Measurements from ENCODE around the gene HS6ST1. TPM values are rescaled to one million over a fixed set of nuclear protein-coding genes. Genes with fewer than 3 reads are reported as not detected.

HS6ST1 gene, protein sequence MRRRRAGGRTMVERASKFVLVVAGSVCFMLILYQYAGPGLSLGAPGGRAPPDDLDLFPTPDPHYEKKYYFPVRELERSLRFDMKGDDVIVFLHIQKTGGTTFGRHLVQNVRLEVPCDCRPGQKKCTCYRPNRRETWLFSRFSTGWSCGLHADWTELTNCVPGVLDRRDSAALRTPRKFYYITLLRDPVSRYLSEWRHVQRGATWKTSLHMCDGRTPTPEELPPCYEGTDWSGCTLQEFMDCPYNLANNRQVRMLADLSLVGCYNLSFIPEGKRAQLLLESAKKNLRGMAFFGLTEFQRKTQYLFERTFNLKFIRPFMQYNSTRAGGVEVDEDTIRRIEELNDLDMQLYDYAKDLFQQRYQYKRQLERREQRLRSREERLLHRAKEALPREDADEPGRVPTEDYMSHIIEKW
- 15.1 TPM for total RNA-seq

DNA sequence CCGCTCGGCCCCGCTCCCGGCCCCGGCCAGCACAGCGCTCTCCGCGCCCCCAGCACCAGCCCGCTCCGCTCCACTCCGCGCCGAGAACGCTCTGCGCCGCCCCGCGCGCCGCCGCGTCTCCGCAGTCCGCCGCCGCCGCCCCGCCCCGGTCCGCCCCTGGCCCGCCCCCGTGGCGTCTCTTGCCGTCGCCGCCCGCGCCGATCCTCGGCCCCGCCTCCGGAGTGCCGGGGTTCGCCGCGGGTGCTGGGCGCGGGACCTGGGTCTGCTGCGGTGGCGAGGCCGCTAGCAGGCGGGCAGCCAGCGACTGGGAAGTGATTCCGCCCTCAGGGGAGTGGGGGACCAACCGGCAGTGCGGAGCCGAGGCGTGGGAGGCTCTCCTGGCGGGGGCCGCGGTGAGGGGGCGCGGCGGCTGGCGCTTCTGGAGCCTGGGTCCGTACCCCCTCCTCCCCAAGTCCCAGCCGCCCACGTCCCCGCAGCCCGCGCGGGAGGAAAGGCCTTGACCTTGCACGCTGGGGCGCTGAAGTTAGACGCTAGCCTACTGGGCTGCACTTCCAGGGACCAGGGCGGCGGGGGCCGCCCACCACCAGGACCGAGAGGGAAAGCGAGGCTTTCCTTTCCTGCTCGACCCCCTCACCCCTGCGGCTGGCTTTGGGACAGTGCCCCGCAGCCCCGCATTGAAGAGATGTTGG, at the start of gene HS6ST1:
HS6ST1 (minus strand) TSS at position 93 of the 689 bp plus-strand sequence. CDS start 305 bp downstream, outside the sequence.
- Histone ChIP-seq H3K27me3 (ENCODE audit: insufficient read depth, low read length) (no peaks in the 10 kb centered on the region), H3K9me3 (ENCODE audit: low read depth, low read length) (no peaks in the 10 kb centered on the region), H3K4me1 (ENCODE audit: insufficient read depth, low read length) (peaks cover 40% of the 10 kb centered on the region), H3K4me3 (ENCODE audit: low read length) (peak within 1 kb of the TSS; percentile 48)

DNA sequence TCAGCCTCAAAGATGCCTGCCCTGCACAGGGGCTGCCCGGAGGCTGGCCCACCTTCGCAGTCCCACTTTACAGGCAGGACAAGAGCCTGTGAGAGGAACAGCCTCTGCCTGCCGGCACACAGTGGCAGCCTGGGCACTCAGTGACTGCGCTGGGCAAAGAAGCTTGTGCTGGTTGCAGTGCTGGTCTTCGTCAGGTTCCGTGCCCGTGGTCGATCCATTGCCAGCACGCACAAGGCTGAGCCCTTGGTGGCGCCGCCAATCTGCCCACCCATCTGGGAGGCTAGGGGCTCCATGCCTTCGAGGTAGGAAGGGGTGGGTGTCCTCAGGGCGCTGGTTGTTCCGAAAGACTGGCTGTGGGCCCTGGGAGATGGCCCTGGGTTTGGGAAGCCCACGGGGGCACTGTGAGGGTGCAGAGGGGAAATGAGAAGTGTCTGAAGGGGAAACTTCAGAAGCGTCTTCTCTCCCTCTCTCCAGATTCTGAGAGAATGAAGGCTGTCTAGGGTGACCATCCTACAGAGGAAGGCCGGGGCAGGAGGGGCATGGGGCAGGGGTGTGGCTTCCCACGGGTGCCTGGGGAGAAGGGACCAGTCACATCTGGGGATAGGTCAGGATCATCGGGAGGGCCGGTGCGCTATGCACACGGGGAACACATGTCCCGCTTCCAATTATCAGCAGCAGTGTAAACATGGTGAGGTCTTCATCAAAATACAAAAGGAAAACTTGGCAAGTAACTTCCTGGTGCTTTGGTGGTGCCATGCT, 49.1 kb upstream of the HS6ST1 start:
- no peaks in the 10 kb centered on the region for H3K9me3 ChIP-seq (ENCODE audit: low read depth, low read length)
- no peaks in the 10 kb centered on the region for H3K4me1 ChIP-seq (ENCODE audit: insufficient read depth, low read length)
- no peak overlapping the region for H3K4me3 ChIP-seq (ENCODE audit: low read length)
- H3K27me3 ChIP-seq (ENCODE audit: insufficient read depth, low read length) = no peaks in the 10 kb centered on the region

DNA sequence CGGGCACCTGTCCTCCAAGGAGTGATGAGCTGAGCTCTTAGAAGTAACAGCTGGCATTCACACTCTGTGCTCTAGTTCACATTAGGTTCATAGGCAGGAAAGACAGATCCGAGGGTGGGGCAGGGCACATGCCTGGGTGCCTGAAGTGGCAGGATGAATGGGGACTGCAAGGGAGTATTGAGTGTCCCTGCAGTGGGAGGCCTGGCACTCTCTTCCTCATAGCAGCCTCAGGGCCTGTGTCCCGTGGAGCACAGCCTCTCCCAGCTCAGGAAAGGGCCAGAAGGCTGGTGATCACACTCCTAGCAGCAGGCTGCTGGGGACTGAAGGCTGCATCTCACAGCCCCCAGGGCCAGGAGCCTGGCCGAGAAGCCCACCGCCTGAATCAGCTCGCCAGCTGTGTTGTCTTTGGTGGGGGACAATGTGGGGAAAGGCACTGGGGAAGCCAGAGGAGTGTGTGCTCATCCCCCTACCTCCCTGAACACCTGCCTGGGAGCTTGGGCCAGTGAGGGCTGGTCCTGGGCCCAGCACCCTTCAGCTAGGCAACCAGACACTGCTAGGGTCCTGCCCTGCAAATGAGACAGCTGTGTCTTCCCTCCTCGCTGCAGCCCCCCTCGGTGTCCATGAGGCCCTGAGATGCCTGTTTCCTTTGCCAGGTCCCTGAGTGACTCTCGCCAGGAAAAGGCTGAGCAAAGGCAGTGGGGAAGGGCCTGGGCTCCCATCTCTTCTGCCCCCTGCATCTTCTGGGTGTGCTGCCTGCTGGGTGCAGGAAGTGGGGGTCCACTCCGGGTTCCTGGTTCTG, 48.2 kb upstream of the HS6ST1 start:
- H3K4me3 ChIP-seq (ENCODE audit: low read length) = no peak overlapping the region
- no peaks in the 10 kb centered on the region for H3K27me3 ChIP-seq (ENCODE audit: insufficient read depth, low read length)
- H3K9me3 ChIP-seq (ENCODE audit: low read depth, low read length) = no peaks in the 10 kb centered on the region
- no peaks in the 10 kb centered on the region for H3K4me1 ChIP-seq (ENCODE audit: insufficient read depth, low read length)

DNA sequence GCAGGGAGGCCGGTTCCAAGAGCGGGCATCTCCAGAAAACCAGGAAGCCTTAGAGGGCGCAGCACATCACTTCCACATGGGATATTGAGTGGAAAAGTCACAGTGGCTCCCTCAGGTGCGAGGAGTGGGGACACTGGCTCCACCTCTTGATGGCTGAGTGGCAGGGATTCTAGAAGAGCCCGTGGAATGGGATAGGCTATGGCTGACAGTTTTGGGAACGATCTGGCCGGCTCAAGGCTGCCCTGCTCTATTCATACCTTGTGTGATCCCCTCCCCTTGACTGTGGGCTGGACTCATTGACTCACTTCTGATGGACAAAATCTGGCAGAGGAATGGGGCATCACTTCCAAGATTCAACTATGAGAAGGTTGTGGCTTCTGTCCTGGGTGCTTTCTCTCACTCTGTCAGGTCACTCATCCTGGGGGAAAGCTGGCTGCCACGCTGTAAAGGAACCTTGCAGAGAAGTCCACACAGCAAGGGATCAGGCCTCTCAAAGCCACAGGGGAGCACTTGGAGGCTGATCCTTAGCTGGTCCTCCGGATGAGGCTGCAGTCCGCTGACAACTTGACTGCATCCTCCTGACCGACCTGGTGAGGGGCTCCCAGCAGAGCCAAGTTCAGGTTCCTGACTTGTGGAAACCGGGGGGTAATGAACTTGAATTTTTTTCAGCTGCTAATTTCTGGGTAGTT, 46.7 kb upstream of the HS6ST1 start:
- no peaks in the 10 kb centered on the region for H3K27me3 ChIP-seq (ENCODE audit: insufficient read depth, low read length)
- no peaks in the 10 kb centered on the region for H3K4me1 ChIP-seq (ENCODE audit: insufficient read depth, low read length)
- no peaks in the 10 kb centered on the region for H3K9me3 ChIP-seq (ENCODE audit: low read depth, low read length)
- no peak overlapping the region for H3K4me3 ChIP-seq (ENCODE audit: low read length)

DNA sequence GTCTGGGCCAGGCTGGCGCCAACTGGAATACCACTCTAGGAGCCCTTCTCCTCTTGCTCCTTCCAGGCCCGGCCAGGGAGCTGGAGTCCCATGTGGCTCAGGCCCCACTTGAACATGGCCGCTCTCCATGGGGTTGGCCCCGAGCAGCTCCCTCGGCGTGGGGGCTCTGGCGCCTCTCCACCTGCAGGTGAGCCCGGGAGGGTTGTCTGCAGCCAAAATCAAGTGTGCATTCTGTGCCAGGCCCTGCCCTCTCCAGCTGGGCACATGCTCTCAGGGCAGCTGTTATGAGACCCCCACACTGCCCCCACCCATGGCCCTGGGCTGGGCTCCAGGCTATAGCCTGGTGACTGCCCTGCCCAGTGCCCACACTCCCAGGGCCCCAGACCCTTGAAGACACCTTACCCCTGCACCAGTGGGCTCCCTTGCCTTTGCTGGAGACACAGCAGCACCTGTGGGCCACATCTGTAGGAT, 45.8 kb upstream of the HS6ST1 start:
- Histone ChIP-seq H3K4me3 (ENCODE audit: low read length) (no peak overlapping the region), H3K4me1 (ENCODE audit: insufficient read depth, low read length) (no peaks in the 10 kb centered on the region), H3K9me3 (ENCODE audit: low read depth, low read length) (no peaks in the 10 kb centered on the region), H3K27me3 (ENCODE audit: insufficient read depth, low read length) (no peaks in the 10 kb centered on the region)

DNA sequence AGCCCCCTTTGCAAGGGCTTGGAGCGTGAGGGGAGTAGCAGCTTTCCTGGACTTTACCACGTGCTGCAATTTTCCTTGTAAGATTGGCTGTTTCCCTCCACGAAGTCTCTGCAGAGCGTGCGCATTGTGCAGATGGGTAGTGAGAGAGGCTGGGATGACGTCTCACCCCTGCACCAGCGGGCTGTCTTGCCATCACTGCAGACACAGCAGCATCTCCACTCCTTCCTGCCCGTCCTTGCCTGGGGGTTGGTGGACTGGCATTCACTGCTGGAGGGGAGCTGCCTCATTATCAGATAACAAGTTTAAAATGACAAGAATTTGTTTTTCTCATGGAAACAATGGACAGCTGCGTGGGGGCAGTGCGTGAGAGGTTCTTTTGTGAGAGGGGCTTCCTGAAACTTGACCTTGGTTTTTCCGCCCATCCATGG, 45.3 kb upstream of the HS6ST1 start:
- Histone ChIP-seq H3K4me1 (ENCODE audit: insufficient read depth, low read length) (no peaks in the 10 kb centered on the region), H3K9me3 (ENCODE audit: low read depth, low read length) (no peaks in the 10 kb centered on the region), H3K4me3 (ENCODE audit: low read length) (no peak overlapping the region), H3K27me3 (ENCODE audit: insufficient read depth, low read length) (no peaks in the 10 kb centered on the region)

DNA sequence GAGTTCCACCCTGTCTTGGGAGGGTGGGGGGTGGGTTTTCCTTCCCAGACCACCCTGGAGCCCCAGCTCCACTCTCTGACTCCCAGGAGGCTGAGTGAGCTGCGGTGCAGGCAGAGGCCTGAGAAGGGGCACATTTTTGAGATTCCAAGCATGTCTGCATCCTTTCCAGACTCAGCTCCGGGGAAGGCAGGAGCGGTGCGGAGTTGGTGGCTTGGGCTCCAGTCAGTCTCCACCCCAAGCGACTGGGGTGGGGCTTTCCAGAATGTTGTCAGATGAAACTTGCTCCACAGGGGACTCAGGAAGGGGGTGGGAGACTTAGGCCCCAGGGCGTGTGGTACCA, 44.2 kb upstream of the HS6ST1 start:
- H3K4me3 ChIP-seq (ENCODE audit: low read length) = no peak overlapping the region
- H3K4me1 ChIP-seq (ENCODE audit: insufficient read depth, low read length) = no peaks in the 10 kb centered on the region
- H3K9me3 ChIP-seq (ENCODE audit: low read depth, low read length) = no peaks in the 10 kb centered on the region
- no peaks in the 10 kb centered on the region for H3K27me3 ChIP-seq (ENCODE audit: insufficient read depth, low read length)

DNA sequence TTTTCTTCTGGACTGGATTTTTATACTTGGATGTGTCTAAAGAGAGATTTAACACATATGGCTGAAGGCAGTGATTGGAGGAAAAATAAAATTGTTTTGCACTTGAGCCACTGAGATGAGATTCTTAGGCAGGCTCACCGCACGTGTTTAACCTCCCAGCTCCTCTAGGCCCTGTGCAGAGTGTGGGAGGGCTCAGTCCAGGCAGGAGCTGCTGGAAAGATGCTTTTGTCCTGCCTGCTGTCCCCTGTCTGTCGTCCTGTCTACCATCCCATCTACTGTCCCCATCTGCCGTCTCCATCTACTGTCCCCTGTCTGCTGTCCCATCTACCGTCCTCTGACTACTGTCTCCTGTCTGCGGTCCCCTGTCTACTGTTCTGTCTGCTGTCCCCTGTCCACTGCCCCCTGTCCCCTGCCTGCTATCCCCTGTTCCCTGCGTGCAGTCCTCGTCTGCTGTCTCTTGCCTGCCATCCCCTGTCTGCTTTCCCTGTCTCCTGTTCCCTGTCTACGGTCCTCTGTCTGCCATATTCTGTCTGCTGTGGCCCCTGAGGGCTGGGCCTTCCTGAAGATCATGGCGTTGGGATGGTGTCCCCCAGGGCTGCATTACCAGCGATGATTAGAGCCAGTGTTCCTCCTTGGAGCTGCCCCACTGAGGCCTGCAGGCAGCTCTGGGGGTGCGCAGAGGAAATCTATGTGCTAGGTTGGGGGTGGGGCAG, 43.7 kb upstream of the HS6ST1 start:
- Histone ChIP-seq H3K27me3 (ENCODE audit: insufficient read depth, low read length) (no peaks in the 10 kb centered on the region), H3K4me1 (ENCODE audit: insufficient read depth, low read length) (no peaks in the 10 kb centered on the region), H3K4me3 (ENCODE audit: low read length) (no peak overlapping the region), H3K9me3 (ENCODE audit: low read depth, low read length) (no peaks in the 10 kb centered on the region)

DNA sequence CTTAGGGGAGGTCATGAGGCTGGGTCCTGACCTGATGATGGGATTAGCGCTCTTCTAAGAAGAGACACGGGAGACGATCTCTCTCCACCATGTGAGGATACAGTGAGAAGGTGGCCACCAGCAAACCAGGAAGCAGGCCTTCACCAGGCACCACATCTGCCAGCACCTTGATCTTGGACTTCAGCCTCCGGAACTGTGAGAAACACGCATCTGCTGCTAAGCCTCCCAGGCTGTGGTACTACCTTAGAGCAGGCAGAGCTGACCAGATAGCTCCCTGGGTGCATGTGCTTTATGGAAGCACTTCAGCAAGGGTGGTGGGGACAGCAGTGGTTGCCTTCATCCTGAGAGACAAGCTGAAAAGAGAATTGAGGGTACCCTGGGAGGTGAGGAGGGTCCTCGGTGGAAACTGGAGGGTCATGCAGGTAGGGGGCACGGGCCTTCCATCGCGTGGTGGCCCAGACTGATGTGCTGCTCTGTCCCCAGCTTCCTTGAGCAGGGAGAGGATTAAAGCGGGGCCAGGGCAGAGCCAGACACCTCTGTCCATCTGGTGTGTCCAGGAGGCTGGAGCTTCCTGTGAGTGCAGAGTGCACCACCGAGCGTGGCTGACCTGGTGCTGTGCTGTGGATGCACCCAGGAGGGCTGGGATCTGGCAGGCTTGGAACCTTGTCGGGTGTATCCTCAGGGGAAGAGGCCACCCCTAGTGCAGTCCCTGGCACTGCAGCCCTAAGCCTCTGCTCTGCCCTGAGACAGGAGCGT, 42.9 kb upstream of the HS6ST1 start:
- Histone ChIP-seq H3K4me1 (ENCODE audit: insufficient read depth, low read length) (no peaks in the 10 kb centered on the region), H3K27me3 (ENCODE audit: insufficient read depth, low read length) (no peaks in the 10 kb centered on the region), H3K9me3 (ENCODE audit: low read depth, low read length) (no peaks in the 10 kb centered on the region), H3K4me3 (ENCODE audit: low read length) (no peak overlapping the region)

DNA sequence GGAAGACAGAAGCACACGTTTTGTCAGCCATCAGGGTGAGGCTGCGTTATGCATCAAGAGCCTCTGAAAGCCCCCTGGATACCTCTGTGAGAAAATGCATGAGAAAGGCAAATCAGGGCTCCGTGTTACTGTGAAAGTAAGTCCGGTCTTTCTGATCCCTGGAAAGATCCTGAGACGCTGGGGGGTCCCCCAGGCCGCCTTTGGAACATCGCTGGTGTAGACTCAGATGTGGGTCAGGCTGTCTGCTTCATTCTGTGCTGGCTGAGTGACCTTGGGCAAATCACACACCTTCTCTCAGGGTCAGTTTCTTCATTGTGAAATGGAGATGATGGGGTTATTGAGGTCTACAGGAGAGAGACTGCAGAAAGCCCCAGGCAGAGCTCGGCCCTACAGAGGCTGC, 42.0 kb upstream of the HS6ST1 start:
- Histone ChIP-seq H3K27me3 (ENCODE audit: insufficient read depth, low read length) (no peaks in the 10 kb centered on the region), H3K9me3 (ENCODE audit: low read depth, low read length) (no peaks in the 10 kb centered on the region), H3K4me1 (ENCODE audit: insufficient read depth, low read length) (no peaks in the 10 kb centered on the region), H3K4me3 (ENCODE audit: low read length) (no peak overlapping the region)

DNA sequence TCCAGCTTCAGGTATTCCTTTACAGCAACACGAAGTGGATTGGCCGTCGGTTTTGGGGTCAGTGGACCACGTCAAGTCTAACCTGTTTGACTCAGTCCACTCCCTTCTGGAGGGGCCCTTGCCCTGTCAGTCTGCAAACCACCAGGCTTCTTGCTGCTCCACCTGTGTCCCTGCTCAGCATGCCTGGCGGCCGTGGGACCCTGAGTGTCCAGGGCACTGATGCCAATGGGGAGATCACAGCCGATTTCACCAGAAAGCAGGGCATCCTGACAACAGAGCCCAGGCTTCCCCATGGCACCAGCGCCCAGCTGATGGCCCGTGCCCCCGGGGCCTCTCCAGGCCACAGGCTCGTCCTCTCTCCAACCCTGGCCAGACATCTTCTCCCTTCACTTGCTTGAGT, 41.2 kb upstream of the HS6ST1 start:
- H3K9me3 ChIP-seq (ENCODE audit: low read depth, low read length) = no peaks in the 10 kb centered on the region
- H3K4me3 ChIP-seq (ENCODE audit: low read length) = no peak overlapping the region
- H3K4me1 ChIP-seq (ENCODE audit: insufficient read depth, low read length) = no peaks in the 10 kb centered on the region
- H3K27me3 ChIP-seq (ENCODE audit: insufficient read depth, low read length) = no peaks in the 10 kb centered on the region

DNA sequence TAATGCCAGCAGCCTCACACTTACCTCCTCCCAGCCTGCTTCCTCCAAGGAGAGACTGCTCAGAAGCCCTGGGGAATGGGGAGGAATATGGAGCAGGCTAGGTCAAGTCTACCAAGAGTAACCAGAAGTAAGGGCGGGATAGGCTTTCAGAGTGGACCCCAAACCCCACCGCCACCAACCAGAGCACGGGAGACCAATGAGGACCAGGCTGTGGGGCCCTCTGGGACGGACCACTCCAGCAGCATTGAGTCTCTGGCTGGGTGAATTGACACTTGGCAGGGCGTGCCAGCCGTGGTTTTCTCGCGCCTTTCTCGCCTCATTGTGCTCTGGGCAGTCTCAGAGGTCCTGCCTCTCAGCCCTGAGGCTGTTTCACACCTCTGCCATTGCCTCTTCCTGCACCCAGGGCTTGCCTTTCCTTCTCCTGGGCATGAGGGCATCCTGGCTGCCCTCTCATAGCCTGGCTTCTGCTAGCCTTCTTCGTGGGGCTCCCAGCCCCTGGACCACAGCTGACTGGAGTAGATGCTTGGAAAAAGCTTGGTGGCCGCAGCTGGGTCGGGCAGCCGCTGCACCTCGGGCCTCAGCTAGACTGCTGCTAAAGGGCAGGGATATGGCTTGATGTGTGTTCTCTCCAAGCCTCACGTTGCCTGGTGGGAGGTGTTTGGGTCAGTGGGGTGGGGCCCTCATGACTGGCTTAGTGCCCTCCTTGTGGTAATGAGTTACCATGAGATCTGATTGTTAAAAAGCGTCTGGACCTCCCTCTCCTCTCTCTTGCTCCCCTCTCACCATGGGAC, 40.5 kb upstream of the HS6ST1 start:
- Histone ChIP-seq H3K4me3 (ENCODE audit: low read length) (no peak overlapping the region), H3K27me3 (ENCODE audit: insufficient read depth, low read length) (no peaks in the 10 kb centered on the region), H3K4me1 (ENCODE audit: insufficient read depth, low read length) (no peaks in the 10 kb centered on the region), H3K9me3 (ENCODE audit: low read depth, low read length) (no peaks in the 10 kb centered on the region)

Data from mononuclear cell (primary cell).